HepG2 (cell line): ENCODE data around the gene POFUT2. TPM values are rescaled to one million over a fixed set of nuclear protein-coding genes. Genes with fewer than 3 reads are reported as not detected.

Experiments
- ATAC-seq: fragments of 200-7000 bp; cut with Tn5 transposase; 3 replicates; pipeline ENCODE4 v1.9.1; 2020; ENCODE audit warnings: mild to moderate bottlenecking, moderate library complexity
- BruUV-seq: library from RNA; stranded (reverse); fragments of 400-500 nt; replicated peaks from 2 replicates; lab custom pipeline; 2021; lab: Mats Ljungman, UMichigan
- CTCF ChIA-PET: fragments of 300-600 bp; formaldehyde crosslinking; extraction: SDS; loops from one replicate; lab custom pipeline; 2021; ENCODE audit warnings: low total read pairs, inconsistent platforms, low intra/inter-chr PET ratio; lab: Yijun Ruan, JAX
- POLR2A ChIA-PET: fragments of 350-600 bp; sonication (Branson Sonifier 250); formaldehyde crosslinking; loops from one replicate; lab custom pipeline; 2020; ENCODE audit warnings: antibody characterized with exemption, inconsistent platforms; lab: Yijun Ruan, JAX
- DNase-seq: peaks from one replicate; pipeline ENCODE4 v3.0.0-alpha.2; 2015; ENCODE audit warnings: low spot score
- FAIRE-seq: peaks from 3 replicates; lab custom pipeline; 2011; peaks lifted over from hg19 to GRCh38; lab: Jason Lieb, UNC
- H2AFZ ChIP-seq: one replicate; pipeline ENCODE4 v1.6.1; 2011; ENCODE audit warnings: low read length, inconsistent platforms
- H3K27ac ChIP-seq: fragments of 300-600 bp; 3 replicates; pipeline ENCODE4 v1.8.0; 2011; ENCODE audit warnings: mixed run types, mild to moderate bottlenecking, mixed read lengths, low read length, inconsistent platforms; ENCODE audit not compliant: insufficient read depth; ENCODE audit errors: extremely low read length
- H3K27me3 ChIP-seq, 2 experiments: fragments of 200-600 bp in 1 of 2; 2 replicates in 1 of 2; 3 replicates in 1 of 2; pipeline versions ENCODE4 v1.6.0 to v1.8.0; 2011; ENCODE audit warnings: low read length in 2 of 2, mild to moderate bottlenecking in 2 of 2, moderate library complexity in 2 of 2, inconsistent platforms in 1 of 2; ENCODE audit not compliant: insufficient read depth in 2 of 2, control insufficient read depth in 1 of 2
- H3K36me3 ChIP-seq, 2 experiments: fragments of 200-600 bp in 1 of 2; replicated peaks in 1 of 2; 2 replicates in 1 of 2; 3 replicates in 1 of 2; pipeline versions ENCODE4 v1.5.1 to v1.8.0; 2011; ENCODE audit warnings: low read length in 2 of 2, inconsistent platforms in 1 of 2; ENCODE audit not compliant: insufficient read depth in 2 of 2, control insufficient read depth in 1 of 2
- H3K4me1 ChIP-seq: 2 replicates; pipeline ENCODE4 v1.5.1; 2012; ENCODE audit warnings: low read length, inconsistent platforms; ENCODE audit not compliant: insufficient read depth
- H3K4me2 ChIP-seq: 2 replicates; pipeline ENCODE4 v1.6.0; 2011; ENCODE audit warnings: low read depth, low read length, inconsistent platforms
- H3K4me3 ChIP-seq, 3 experiments: fragments of 200-600 bp in 1 of 3; sonication (generic), shearing (Covaris generic) in 1 of 3; replicated peaks in 1 of 3; 2 replicates each; pipeline ENCODE4 v1.5.1; 2011 to 2016; ENCODE audit warnings: low read length in 3 of 3, inconsistent platforms in 2 of 3, low read depth in 2 of 3, mild to moderate bottlenecking in 2 of 3, control low read depth in 1 of 3, mixed read lengths in 1 of 3; ENCODE audit not compliant: insufficient read depth in 1 of 3
- H3K79me2 ChIP-seq: one replicate; pipeline ENCODE4 v1.6.1; 2011; ENCODE audit warnings: low read length, inconsistent platforms; ENCODE audit not compliant: insufficient read depth
- H3K9ac ChIP-seq: 2 replicates; pipeline ENCODE4 v1.6.0; 2011; ENCODE audit warnings: mild to moderate bottlenecking, low read depth, low read length, inconsistent platforms; ENCODE audit not compliant: insufficient read depth
- H3K9me3 ChIP-seq: 2 replicates; pipeline ENCODE4 v1.5.1; 2012; ENCODE audit warnings: mild to moderate bottlenecking, low read length
- H4K20me1 ChIP-seq: 2 replicates; pipeline ENCODE4 v1.6.0; 2011; ENCODE audit warnings: inconsistent platforms, mild to moderate bottlenecking, low read length, moderate library complexity; ENCODE audit not compliant: insufficient read depth
- ATF2 ChIP-seq: sonication (generic); formaldehyde crosslinking; IDR thresholded peaks from 2 replicates; pipeline ENCODE4 v1.4.0; 2020; ENCODE audit warnings: missing genetic modification reagents
- CC2D1A ChIP-seq: sonication (generic); formaldehyde crosslinking; IDR thresholded peaks from 2 replicates; pipeline ENCODE4 v1.8.1; 2023; ENCODE audit warnings: mild to moderate bottlenecking, missing genetic modification reagents
- HOXA5 ChIP-seq: sonication (generic); formaldehyde crosslinking; IDR thresholded peaks from 2 replicates; pipeline ENCODE4 v1.4.0; 2020; ENCODE audit warnings: missing genetic modification reagents
- JUN ChIP-seq: sonication (generic); formaldehyde crosslinking; IDR thresholded peaks from 2 replicates; pipeline ENCODE4 v1.4.0; 2020; ENCODE audit warnings: mild to moderate bottlenecking, missing genetic modification reagents
- POLR2AphosphoS5 ChIP-seq: IDR thresholded peaks from 2 replicates; pipeline ENCODE4 v1.6.1; 2012; ENCODE audit warnings: low read depth, low read length
- ZBTB46 ChIP-seq: sonication (generic); formaldehyde crosslinking; IDR thresholded peaks from 2 replicates; pipeline ENCODE4 v1.4.0; 2020; ENCODE audit warnings: mild to moderate bottlenecking, missing genetic modification reagents, borderline replicate concordance
- ZNF280D ChIP-seq: sonication (generic); formaldehyde crosslinking; IDR thresholded peaks from 2 replicates; pipeline ENCODE4 v1.5.1; 2020; ENCODE audit warnings: mild to moderate bottlenecking, missing genetic modification reagents
- ZNF317 ChIP-seq: sonication (generic); formaldehyde crosslinking; IDR thresholded peaks from 2 replicates; pipeline ENCODE4 v1.5.0; 2020; ENCODE audit warnings: mild to moderate bottlenecking, missing genetic modification reagents
- ZNF572 ChIP-seq: sonication (generic); formaldehyde crosslinking; IDR thresholded peaks from 2 replicates; pipeline ENCODE4 v1.5.1; 2020; ENCODE audit warnings: mild to moderate bottlenecking, missing genetic modification reagents
- ZNF790 ChIP-seq: sonication (generic); formaldehyde crosslinking; IDR thresholded peaks from 2 replicates; pipeline ENCODE4 v1.8.0; 2022; ENCODE audit warnings: missing genetic modification reagents, mild to moderate bottlenecking, borderline replicate concordance
- ZXDC ChIP-seq: sonication (generic); formaldehyde crosslinking; IDR thresholded peaks from 2 replicates; pipeline ENCODE4 v1.5.0; 2020; ENCODE audit warnings: mild to moderate bottlenecking, missing genetic modification reagents
- WGBS: methylation state at CpG from one replicate; pipeline ENCODE4 v1.1.6; 2017; ENCODE audit warnings: low lambda C conversion rate; 5-methylcytosine and 5-hydroxymethylcytosine counted together
- in situ Hi-C: cut with HindIII; loops from 2 replicates; pipeline ENCODE4 v1.10.0; 2017; ENCODE audit warnings: low pct_unique_long_range_greater_than_20kb; ENCODE audit not compliant: extremely low pct_ligation_motif_present
- intact Hi-C: fragments of 100-400 bp; cut with micrococcal nuclease; formaldehyde crosslinking; loops from one replicate; pipeline ENCODE4 v1.10.0; 2022; ENCODE audit not compliant: unreplicated experiment
- polyA plus RNA-seq, 8 experiments: library from polyadenylated mRNA; depleted of rRNA in 3 of 8; stranded (reverse) in 7 of 8; unstranded in 1 of 8; fragments of >200 nt; fragmentation: Illumina TruSeq in 4 of 8; extraction: Trizol in 4 of 8; gene quantifications; 2 replicates each; pipeline versions ENCODE4 v1.2.1 to v1.2.3, GENCODE V29; 2011 to 2016; ENCODE audit warnings: low read depth in 4 of 8, missing spikeins in 1 of 8, mixed read lengths in 1 of 8; ENCODE audit not compliant: insufficient read depth in 1 of 8
- total RNA-seq, 5 experiments: library from RNA; depleted of rRNA; stranded (reverse); fragments of >200 nt; fragmentation: Illumina TruSeq; extraction: Trizol; gene quantifications; 2 replicates each; pipeline ENCODE4 v1.2.3, GENCODE V29; 2016; ENCODE audit warnings: low read depth in 1 of 5

POFUT2 gene
- total and polyA plus RNA-seq, 2 of the 13 experiments (the other 11 are each of a cell fraction or from before 2014, with no cell fraction given) = 22.8 to 24.0 TPM

GRCh38 chr21:45234127-45234526, 53.6 kb downstream of the POFUT2 start:
- ChIA-PET POLR2A (no interaction called here), CTCF (no interaction called here)
- intact Hi-C loops = no loop called here
- 70% methylated on average over 27 of the region's 28 CpGs for WGBS
- no peak overlapping the region for H3K4me2 ChIP-seq
- peaks cover 0 to 12% of the 10 kb centered on the region in 2 experiments; a peak in 2 of 5 replicates for H3K27me3 ChIP-seq
- in situ Hi-C loops = no loop called here
- DNase-seq (no peak), ATAC-seq (no peak), FAIRE-seq (no peak)
- no peaks in the 10 kb centered on the region for H3K79me2 ChIP-seq
- no peak for TF ChIP-seq HOXA5 (CRISPR knock-in tag)
- TF ChIP-seq ATF2 (CRISPR knock-in tag) = no peak
- TF ChIP-seq ZNF317 (CRISPR knock-in tag) = no peak
- TF ChIP-seq ZXDC (CRISPR knock-in tag) = no peak
- no peak for TF ChIP-seq ZNF790 (CRISPR knock-in tag)
- TF ChIP-seq ZNF572 (CRISPR knock-in tag) = no peak
- TF ChIP-seq POLR2AphosphoS5 = no peak
- TF ChIP-seq CC2D1A = no peak
- no peak for TF ChIP-seq ZNF280D (CRISPR knock-in tag)
- TF ChIP-seq ZBTB46 (CRISPR knock-in tag) = no peak
- no peak for TF ChIP-seq JUN (CRISPR knock-in tag)
- no peak overlapping the region for H3K9ac ChIP-seq
- no peaks in the 10 kb centered on the region for H3K9me3 ChIP-seq
- no peaks in the 10 kb centered on the region for H3K4me1 ChIP-seq
- H2AFZ ChIP-seq = no peak overlapping the region
- H3K36me3 ChIP-seq = no peaks in the 10 kb centered on the region
- no peak overlapping the region for H3K27ac ChIP-seq
- no TSS peak for BruUV-seq
- no peak overlapping the region for H3K4me3 ChIP-seq
- H4K20me1 ChIP-seq = no peaks in the 10 kb centered on the region
